Stimulated activated CD8-positive, alpha-beta memory T cell treated with anti-CD3 and anti-CD28 coated beads, Interleukin-7, amount 100 ng/mL, for 24 hours (primary cell): ENCODE data around the gene XG.

Experiments used
- DNase-seq: peaks from one replicate; pipeline ENCODE4 v3.0.0-alpha.2; 2020; ENCODE audit warnings: low read depth

Gene XG

DNA sequence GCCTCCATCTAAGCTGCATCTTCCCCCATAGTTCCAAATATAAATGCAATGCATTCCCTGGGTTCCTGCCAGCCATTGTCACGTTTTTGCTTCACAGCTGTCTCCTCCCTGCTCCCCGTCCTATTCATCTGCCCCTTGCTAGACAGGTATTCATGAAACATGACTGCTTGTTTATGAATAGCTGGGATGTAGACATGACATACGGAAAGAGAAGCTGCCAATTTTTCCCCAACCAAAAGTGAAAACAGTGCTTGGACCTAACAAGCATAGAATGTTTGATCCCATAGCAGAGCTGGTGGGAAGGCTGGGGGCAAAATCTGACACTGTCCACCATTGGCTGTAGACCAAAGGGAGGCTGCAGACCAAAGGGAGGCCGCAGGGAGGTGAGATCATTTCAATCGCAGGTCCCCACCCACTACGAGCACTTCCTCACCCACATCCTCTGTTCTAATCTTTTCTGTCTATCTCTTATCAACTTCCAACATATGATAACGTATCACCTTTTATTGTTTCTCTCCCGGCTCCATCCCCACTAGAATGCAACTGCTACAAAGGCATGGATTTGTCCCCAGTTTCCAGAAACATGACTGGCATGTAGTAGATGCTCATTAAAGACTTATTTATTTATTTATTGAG, 68.4 kb downstream of the XG start:
- DNase-seq, result no peak

- no peak for DNase-seq
Observed at GRCh38 chrX:2823795-2824386, 72.1 kb downstream of the XG start.

- DNase-seq, result no peak
Observed at GRCh38 chrX:2824886-2825285, 73.0 kb downstream of the XG start.

DNA sequence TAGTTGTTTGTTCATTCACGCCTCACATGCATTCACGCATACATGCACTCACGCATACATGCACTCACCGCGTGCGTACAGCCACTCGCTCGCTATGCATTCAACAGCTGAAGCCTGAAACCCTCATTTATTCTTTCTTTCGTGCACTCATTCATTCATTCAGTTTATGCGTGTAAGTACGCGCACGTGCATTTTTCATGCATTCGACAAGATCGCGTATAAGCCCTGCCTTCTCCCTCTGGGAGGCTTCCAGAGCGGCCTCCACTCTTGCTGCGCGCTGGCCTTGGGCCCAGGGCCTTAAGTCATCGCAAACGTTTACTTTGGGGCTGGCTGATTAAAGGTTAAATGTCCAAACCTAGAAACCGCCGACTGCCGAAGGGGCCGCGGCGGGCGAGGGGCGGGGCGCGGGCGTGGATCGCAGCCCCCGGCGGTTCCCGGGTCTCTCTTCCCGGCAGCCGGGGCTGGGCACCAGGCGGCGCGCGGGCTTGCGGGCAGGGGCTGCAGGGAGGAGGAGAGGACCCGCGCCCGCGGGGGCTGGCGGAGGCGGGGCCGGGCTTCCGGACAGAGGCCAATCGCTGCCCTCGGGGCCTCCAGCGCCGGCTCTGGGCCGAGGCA, 76.6 kb downstream of the XG start, which contains the start of gene GYG2:
Gene GYG2, plus strand, starts transcription at position 587 of the 615 bp plus-strand sequence. CDS start 1,259 bp downstream, outside the sequence.
- no peak for DNase-seq

DNA sequence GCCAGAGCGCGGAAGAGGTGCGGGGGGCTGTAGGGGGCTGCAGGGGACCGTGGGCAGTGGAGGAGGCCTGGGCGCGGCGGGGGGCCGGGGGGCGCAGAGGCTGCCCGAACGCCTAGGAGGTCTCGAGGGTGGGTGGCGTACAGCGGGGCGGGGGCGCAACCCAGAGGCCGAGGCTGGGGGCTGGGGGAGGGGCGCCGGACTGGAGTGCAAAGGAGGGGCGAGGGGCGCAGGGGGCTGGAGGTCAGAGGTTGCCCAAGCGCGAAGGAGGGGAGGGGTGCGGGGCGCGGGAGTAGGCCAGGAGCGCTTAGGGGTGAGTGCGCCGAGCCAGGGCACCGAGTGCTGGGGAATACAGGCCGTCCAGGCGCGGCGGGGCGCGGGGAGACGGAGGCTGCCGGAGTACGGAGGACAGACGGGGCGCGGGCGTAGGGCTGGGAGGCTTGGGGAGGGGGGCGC, 77.1 kb downstream of the XG start:
- no peak for DNase-seq

- DNase-seq, result no peak
Observed at GRCh38 chrX:2829469-2830246, 77.8 kb downstream of the XG start.

DNA sequence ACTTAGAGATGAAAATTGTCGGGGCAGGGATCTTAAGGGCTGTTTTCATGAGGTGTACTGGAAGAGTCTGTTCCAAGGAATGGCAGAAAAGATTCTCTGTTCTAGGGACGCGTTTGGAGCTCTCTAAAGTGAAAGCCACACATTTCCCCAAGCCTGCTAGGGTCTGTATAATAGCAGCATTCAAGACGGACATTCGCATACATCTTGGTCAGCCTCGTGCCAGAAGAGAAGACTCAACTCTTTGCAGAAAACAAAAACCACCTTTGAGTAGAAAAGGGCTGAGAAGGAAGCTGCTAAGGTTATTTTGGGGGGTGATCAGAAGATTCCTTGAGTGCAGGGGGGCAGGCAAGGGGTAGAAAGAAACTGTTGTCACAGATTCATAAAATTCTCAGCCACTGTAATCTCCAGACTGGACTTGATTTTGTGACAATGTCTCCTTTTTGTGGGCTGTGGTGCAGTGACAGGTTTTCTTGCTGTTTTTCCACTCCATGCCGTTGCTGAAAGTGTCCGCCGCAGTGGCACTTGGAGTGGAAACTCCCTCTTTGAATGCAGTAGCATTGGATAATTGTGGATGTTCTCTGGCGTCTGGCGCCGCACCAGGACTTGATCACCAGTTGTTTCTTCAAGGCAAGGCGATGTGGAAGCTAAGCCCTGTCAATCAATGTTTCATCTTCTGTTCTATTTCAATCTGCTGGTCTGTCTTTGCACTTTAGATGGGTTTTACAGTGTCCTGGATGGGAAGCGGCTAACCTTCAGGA, 79.8 kb downstream of the XG start:
- DNase-seq, result no peak

- DNase-seq, result no peak
Observed at GRCh38 chrX:2837961-2838360, 86.1 kb downstream of the XG start.

- DNase-seq, result no peak
Observed at GRCh38 chrX:2840961-2841360, 89.1 kb downstream of the XG start.

- DNase-seq, result no peak
Observed at GRCh38 chrX:2841537-2841936, 89.7 kb downstream of the XG start.

- DNase-seq, result no peak
Observed at GRCh38 chrX:2846992-2847391, 95.2 kb downstream of the XG start.

GRCh38 chrX:2848871-2849301, 97.0 kb downstream of the XG start:
- no peak for DNase-seq

- no peak for DNase-seq
Observed at GRCh38 chrX:2854918-2855317, 103.1 kb downstream of the XG start.

GRCh38 chrX:2855761-2856160, 103.9 kb downstream of the XG start:
- no peak for DNase-seq

- DNase-seq, result no peak
Observed at GRCh38 chrX:2857566-2857965, 105.7 kb downstream of the XG start.

DNA sequence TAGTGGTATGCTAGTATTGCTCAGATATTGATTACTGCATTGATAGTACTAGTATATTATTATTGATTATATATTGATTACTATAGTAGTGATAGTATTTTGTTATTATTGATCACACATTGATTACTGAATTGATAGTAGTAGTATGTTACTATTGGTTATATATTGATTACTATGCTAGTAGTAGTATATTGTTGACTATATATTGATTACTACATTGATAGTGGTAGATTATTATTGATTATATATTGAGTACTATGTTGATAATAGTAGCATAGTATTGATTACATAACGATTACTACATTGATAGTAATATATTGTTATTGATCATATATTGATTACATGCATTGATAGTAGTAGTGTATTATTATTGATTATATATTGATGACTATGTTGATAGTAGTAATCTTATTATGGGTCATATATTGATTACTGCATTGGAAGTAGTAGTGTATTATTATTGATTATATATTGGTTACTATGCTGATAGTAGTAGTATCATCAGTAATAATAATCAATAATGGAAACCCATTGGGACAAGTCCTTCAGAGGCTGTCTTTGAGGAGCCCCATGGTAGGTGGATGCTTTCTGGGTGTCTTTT, 107.5 kb downstream of the XG start:
- no peak for DNase-seq

DNA sequence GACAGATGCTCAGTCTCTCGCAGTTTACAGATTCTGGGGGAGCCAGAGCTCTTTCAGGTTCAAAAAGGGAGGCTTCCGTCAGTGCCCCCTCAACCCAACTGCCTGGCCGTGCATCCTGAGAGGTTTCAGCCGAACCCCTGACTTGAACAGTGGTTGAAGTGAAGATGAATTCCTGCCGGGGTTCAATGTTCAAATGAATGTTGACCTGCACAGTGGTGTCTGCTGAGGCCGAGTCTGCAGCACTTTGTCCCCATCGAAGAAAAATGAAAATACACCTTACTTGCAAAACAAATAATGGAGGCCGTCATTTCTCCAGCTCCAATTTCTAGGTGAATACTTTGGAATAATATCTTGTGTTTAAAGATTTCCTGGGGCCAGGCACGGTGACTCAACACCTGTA, 110.6 kb downstream of the XG start:
- DNase-seq, result no peak

DNA sequence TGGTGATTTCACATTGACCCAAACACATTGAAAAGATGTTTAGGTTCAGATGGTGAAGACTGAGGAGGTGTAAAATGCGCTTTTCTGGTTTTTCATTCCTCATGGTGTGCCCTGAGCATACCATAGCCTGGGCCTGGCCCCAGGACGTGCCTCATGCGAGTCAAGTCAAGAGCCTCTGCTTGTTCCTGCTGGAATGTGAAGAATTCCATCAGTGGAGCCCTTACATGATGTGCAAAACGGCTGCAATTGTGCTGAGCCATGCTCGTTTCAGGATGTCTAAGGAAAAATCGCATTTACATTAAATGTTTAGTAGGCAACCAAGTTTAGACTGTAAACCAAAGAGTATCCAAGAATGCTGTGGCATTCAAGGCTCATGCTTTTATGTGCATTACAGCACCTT, 111.8 kb downstream of the XG start:
- DNase-seq, result no peak
